Urinary bladder (tissue), 4 donors: ENCODE data around the gene PPP1CA. TPM values are rescaled to one million over a fixed set of nuclear protein-coding genes. Genes with fewer than 3 reads are reported as not detected.
A peak's percentile ranks its signal among the peaks of the same experiment; 100 is the strongest.

Source experiments
- DNase-seq: peaks from one replicate; pipeline ENCODE4 v3.0.0-alpha.2; 2015; ENCODE audit errors: extremely low spot score
- H3K27ac ChIP-seq: one replicate; pipeline ENCODE4 v1.5.1; 2013; ENCODE audit warnings: low read depth, mild to moderate bottlenecking, moderate library complexity
- H3K36me3 ChIP-seq: one replicate; pipeline ENCODE4 v1.6.1; 2013; ENCODE audit warnings: mild to moderate bottlenecking, moderate library complexity; ENCODE audit not compliant: insufficient read depth
- H3K4me1 ChIP-seq: one replicate; pipeline ENCODE4 v1.6.1; 2013; ENCODE audit warnings: mild to moderate bottlenecking, moderate library complexity; ENCODE audit not compliant: insufficient read depth
- H3K4me3 ChIP-seq: one replicate; pipeline ENCODE4 v1.5.1; 2013; ENCODE audit warnings: low read depth, low read length
- WGBS: extraction: QIAGEN DNeasy Blood & Tissue Kit; methylation state at CpG from one replicate; pipeline ENCODE4 v1.1.7; 2013; 5-methylcytosine and 5-hydroxymethylcytosine counted together
- polyA plus RNA-seq: library from polyadenylated mRNA; stranded (reverse); fragments of 200-250 nt; gene quantifications from one replicate; pipeline ENCODE4 v1.2.3, GENCODE V29; 2013
- total RNA-seq: library from RNA; depleted of rRNA; stranded (reverse); fragments of >200 nt; gene quantifications from one replicate; pipeline ENCODE4 v1.2.3, GENCODE V29; 2014
- donor health status: healthy with polysubstance abuse.
- donor health status: healthy.

The PPP1CA gene
- total and polyA plus RNA-seq, 2 donors: 70.6 to 85.9 TPM

DNA sequence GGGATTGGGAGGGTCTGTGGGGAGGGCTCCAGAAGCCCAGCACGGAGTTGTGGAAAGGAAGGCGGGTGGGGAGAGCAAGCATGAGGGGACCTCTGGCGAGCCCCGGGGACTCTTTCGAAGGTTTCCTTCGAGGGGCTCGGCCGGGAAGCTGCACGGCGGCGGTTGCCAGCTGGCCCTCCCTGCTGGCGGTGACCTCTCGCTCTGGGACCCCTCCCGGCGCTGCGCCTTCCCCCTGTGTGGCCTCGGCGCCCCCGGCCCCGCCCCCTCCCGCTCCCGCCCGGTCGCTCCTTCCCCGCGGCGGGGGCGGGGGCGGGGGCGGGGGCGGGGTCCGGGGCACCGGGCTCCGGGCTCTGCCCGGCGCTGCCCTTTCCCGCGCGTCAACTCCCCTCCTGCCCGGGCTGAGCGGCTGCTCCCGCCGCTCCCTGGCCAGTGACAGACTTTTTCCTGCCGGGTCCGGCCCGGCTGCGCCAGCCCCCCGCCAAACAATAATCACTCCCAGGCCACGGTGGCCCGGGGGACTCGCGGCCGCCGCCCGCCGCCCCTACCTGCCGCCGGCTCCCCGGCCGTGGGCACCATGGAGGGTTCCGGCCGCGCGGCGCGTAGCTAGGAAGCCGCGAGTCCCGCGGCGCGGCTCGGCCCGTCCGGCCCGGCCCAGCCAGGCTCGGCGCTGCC lies 29.2 kb downstream of the PPP1CA start:
- Histone ChIP-seq H3K36me3 (no peaks in the 10 kb centered on the region), H3K27ac (peak overlapping the region; percentile 78), H3K4me3 (peak overlapping the region; percentile 77), H3K4me1 (peaks cover 2% of the 10 kb centered on the region)
- DNase-seq: no peak
- 1% methylated on average over 78 of the region's 78 CpGs for WGBS

- Histone ChIP-seq H3K4me1 (peaks cover 2% of the 10 kb centered on the region), H3K27ac (peak overlapping the region; percentile 25), H3K36me3 (no peaks in the 10 kb centered on the region), H3K4me3 (peak overlapping the region; percentile 77)
- WGBS: 26% methylated on average over 16 of the region's 16 CpGs
- no peak for DNase-seq
Measured at GRCh38 chr11:67371911-67372320, 29.7 kb downstream of the PPP1CA start.

- Histone ChIP-seq H3K27ac (peak overlapping the region; percentile 74), H3K4me1 (peaks cover 2% of the 10 kb centered on the region), H3K36me3 (no peaks in the 10 kb centered on the region), H3K4me3 (peak overlapping the region; percentile 77)
- WGBS: 49% methylated on average over 8 of the region's 8 CpGs
- no peak for DNase-seq
Measured at GRCh38 chr11:67371189-67371910, 30.3 kb downstream of the PPP1CA start.

- 40% methylated on average over 14 of the region's 14 CpGs for WGBS
- DNase-seq: no peak
- Histone ChIP-seq H3K4me3 (no peak overlapping the region), H3K4me1 (peaks cover 2% of the 10 kb centered on the region), H3K27ac (peak overlapping the region; percentile 74), H3K36me3 (no peaks in the 10 kb centered on the region)
Measured at GRCh38 chr11:67370351-67371076, 31.1 kb downstream of the PPP1CA start.

GRCh38 chr11:67369801-67370284 lies 31.8 kb downstream of the PPP1CA start:
- Histone ChIP-seq H3K4me1 (peaks cover 2% of the 10 kb centered on the region), H3K4me3 (no peak overlapping the region), H3K27ac (peak overlapping the region; percentile 83), H3K36me3 (no peaks in the 10 kb centered on the region)
- WGBS: 25% methylated on average over 12 of the region's 12 CpGs
- DNase-seq: no peak

- Histone ChIP-seq H3K27ac (peak overlapping the region; percentile 83), H3K4me1 (peaks cover 2% of the 10 kb centered on the region), H3K4me3 (no peak overlapping the region), H3K36me3 (no peaks in the 10 kb centered on the region)
- 81% methylated on average over 8 of the region's 8 CpGs for WGBS
- no peak for DNase-seq
Measured at GRCh38 chr11:67369275-67369674, 32.4 kb downstream of the PPP1CA start.

DNA sequence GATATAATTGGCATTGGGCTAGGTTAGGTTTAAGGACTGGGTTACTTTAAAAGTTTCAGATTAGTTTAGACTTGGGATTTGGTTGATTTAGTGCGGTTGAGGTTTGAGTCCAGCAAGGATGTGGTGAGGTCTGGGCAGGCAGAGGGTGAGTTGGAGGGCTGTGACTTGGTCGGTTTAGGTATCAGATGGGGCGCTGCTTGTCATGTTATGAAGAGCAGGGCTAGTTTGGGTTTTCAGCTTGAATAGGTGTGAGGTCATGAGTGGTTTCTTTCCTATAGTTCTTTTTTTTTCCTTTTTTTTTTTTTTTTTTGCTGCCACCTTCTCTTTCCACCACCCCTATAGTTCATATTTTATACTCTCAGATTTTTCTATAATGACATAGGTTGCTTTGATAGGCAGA lies 33.0 kb downstream of the PPP1CA start:
- no peak overlapping the region for H3K4me3 ChIP-seq
- peaks cover 2% of the 10 kb centered on the region for H3K4me1 ChIP-seq
- 80% methylated on average over 3 of the region's 3 CpGs for WGBS
- H3K36me3 ChIP-seq: no peaks in the 10 kb centered on the region
- no peak overlapping the region for H3K27ac ChIP-seq
- DNase-seq: no peak

DNA sequence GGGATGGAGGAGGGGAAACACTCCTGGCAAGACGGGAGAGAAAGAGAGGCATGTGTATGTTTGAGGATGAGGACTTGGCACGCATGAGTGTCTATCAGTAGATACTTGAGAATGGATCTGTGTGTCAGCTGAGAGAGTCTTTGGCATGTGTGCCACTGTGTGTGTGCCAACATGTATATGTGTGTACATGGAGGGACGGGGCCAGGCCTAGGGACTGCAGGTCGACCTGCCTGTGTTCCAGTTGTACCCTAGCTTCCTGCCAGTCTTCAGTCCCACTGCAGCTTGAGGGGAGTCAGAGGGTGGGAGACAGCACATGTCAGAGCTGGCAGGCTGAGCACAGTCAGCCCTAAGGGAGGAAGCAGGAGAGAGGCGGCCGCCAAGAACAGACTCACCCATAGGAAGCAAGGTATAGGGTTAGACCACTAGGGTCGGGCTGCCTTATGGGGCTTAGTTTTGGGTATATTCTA lies 33.9 kb downstream of the PPP1CA start:
- WGBS: 55% methylated on average over 7 of the region's 7 CpGs
- Histone ChIP-seq H3K4me3 (no peak overlapping the region), H3K36me3 (no peaks in the 10 kb centered on the region), H3K27ac (peak overlapping the region; percentile 13), H3K4me1 (peaks cover 2% of the 10 kb centered on the region)
- no peak for DNase-seq

GRCh38 chr11:67366961-67367760 lies 34.5 kb downstream of the PPP1CA start:
- peaks cover 2% of the 10 kb centered on the region for H3K4me1 ChIP-seq
- no peak for DNase-seq
- WGBS: 36% methylated on average over 25 of the region's 25 CpGs
- no peak overlapping the region for H3K4me3 ChIP-seq
- H3K27ac ChIP-seq: peak overlapping the region; percentile 70
- no peaks in the 10 kb centered on the region for H3K36me3 ChIP-seq

- Histone ChIP-seq H3K27ac (peak overlapping the region; percentile 70), H3K4me3 (no peak overlapping the region), H3K36me3 (no peaks in the 10 kb centered on the region), H3K4me1 (peaks cover 2% of the 10 kb centered on the region)
- 23% methylated on average over 8 of the region's 8 CpGs for WGBS
- no peak for DNase-seq
Measured at GRCh38 chr11:67366546-67366945, 35.1 kb downstream of the PPP1CA start.

GRCh38 chr11:67365736-67366444 lies 35.8 kb downstream of the PPP1CA start:
- Histone ChIP-seq H3K36me3 (no peaks in the 10 kb centered on the region), H3K4me3 (no peak overlapping the region), H3K4me1 (peaks cover 2% of the 10 kb centered on the region), H3K27ac (peak overlapping the region; percentile 70)
- 57% methylated on average over 14 of the region's 14 CpGs for WGBS
- no peak for DNase-seq

DNA sequence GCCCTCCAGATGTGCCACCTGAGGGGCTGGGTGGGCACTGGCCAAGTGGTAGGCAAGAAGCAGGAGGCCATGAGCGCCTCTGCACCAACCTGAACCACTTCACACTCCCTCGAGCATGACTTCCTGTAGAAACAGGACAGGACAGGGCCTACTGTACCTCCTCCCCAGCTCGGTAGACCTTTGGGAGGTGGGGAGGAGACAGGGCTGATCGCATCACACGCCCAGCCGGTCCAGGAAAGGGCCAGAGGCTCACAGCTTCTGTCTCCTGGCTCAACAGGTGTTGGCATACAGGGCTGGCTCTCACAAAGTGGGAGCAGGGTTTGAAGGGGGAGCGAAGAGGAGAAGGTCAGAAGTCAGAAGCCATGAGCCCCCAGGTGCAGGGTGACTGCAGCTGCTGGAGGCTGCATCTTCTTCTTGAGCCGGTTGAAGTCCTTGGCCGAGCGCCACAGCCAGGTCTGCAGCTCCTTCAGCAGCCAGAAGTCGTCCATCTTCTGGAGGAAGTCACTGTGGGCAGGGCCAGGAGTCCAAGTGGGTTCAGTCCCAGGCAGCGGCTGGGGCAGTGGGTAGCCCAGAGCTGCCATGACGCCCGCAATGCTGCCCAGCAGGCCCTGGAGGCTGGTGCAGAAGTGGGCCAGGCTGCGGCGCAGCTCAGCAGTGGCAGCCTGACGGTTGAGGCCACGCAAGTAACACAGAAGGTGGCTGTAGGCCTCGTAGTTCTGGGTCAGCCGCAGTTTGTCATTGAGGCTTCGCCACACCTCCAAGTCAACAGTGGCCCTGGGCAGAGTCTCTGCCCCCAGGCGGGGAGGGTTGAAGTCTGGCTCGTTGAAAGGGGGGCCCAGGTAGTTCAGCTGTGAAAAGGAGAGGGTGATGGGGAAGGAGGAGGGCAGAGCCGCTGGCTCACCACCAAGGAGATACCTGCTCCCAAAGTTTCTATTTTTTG lies 36.6 kb downstream of the PPP1CA start:
- Histone ChIP-seq H3K4me3 (no peak overlapping the region), H3K36me3 (no peaks in the 10 kb centered on the region), H3K27ac (no peak overlapping the region), H3K4me1 (peaks cover 2% of the 10 kb centered on the region)
- DNase-seq: no peak
- WGBS: 86% methylated on average over 24 of the region's 24 CpGs
